ENCODE data around the gene SERPINA9.

GRCh38 chr14:94489336-94489735 is 13.3 kb upstream of the SERPINA9 start:
- no peak for TF ChIP-seq JUND (IDR thresholded peaks at IDR 0.05; ENCODE audit: low read length)
- TF ChIP-seq POLR2A (IDR thresholded peaks at IDR 0.05; ENCODE audit: control extremely low read depth in 1 of 2, low read depth in 2 of 2, low read length in 2 of 2), result no peak
- no peak for TF ChIP-seq POLR2AphosphoS5 (IDR thresholded peaks at IDR 0.05; ENCODE audit: low read depth, low read length)
- TF ChIP-seq ATF2 (IDR thresholded peaks at IDR 0.05; ENCODE audit: low read length), result no peak
- no peak for TF ChIP-seq CTCF (IDR thresholded peaks at IDR 0.05; ENCODE audit: control extremely low read depth in 1 of 3, insufficient read depth in 1 of 3, low read depth in 1 of 3, low read length in 3 of 3)
- no peak for TF ChIP-seq JUN (IDR thresholded peaks at IDR 0.05; ENCODE audit: low read depth, low read length)
- no peak for TF ChIP-seq RNF2 (IDR thresholded peaks at IDR 0.05; ENCODE audit: borderline replicate concordance, low read depth, low read length, missing control alignments, poor library complexity, severe bottlenecking)
- no peak for TF ChIP-seq GTF2F1 (IDR thresholded peaks at IDR 0.05; ENCODE audit: borderline replicate concordance, low read depth, low read length)
- no peak for TF ChIP-seq EP300 (IDR thresholded peaks at IDR 0.05; ENCODE audit: borderline replicate concordance in 1 of 2, low read depth in 2 of 2, low read length in 2 of 2)
- TF ChIP-seq CHD2 (IDR thresholded peaks at IDR 0.05; ENCODE audit: low read length), result no peak
- no peak for TF ChIP-seq GABPA (IDR thresholded peaks at IDR 0.05; ENCODE audit: borderline replicate concordance, insufficient read depth, low read length)
- no peak for TF ChIP-seq YY1 (IDR thresholded peaks at IDR 0.05; ENCODE audit: low read depth, low read length)
- no peak for TF ChIP-seq SIRT6 (IDR thresholded peaks at IDR 0.05; ENCODE audit: low read length)

All from H1 (cell line).